ENCODE results near the gene TENM4. TPM values are rescaled to one million over a fixed set of nuclear protein-coding genes. Genes with fewer than 3 reads are reported as not detected.
"Not testable (repeated sequence)": the region's sequence is repeated elsewhere in the genome, so short reads cannot be mapped to it uniquely, and the experiment has no call there.

The TENM4 gene
- total RNA-seq, 1 donor from 2014 or later, result 2.4 TPM

DNA sequence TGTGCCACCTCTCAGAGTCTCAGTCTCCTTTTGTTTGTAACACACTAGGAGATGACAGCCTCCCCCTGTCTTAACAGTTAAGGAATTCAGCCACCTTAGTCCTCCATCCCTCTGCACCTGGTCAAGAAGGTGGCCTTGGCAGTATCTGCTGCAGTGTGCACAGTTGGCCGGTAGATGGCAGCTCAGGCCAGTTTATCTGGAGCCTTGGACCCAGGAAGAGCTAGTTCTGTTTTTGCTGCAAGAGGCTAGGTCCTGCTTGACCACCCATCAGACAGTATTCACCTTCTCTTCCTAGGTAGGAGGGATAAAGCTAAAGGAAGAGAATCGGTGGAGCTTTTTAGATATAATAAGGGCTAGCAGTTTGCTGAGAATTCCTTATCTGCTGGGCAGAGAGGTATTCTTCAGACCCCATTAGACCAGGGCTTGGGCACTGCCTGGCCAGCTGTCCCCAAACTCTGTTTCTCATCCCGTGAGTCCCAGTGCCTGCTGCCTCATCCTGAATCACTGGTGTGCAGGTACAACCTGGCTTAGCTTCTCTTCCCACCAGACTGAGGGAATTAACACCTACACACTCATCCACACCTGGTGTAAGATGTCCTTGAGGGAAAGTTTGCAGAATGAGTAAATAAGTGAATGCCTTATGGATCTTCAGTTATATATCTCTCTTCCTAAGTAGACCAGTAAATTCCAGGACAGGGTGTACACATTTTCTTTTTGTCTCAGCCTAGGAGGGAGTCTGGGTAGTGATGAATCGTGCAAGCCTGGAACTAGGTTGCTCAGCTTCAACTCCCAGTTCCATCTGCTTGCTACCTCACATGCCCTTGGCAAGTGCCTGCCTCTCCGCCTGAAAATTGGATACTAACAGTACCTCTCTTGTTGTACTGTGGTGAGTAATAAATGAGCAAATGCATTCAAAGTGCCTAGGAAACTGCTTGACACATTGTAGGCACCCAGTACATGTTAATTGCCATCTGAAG is 795.3 kb downstream of the TENM4 start:
- peak; percentile 70 for DNase-seq (ENCODE audit: low spot score)

DNA sequence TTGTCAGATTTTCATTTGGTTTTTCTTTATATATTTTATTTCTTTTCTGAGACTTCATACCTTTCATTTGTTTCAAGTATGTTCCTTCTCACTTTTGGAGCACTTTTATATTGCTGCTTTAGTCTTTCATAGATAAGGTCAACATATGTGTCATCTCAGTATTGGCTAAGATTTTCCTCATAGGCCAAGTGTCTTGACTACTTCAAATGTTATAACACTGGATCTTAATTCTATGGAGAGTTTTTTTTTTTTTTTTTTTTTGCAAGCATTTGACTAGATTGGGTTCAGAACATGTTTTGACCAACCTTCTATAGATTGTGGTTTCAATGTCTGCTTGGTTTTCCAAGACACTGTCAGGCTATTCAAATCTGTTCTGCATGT is 797.2 kb downstream of the TENM4 start:
- no peak for DNase-seq (ENCODE audit: low spot score)

DNA sequence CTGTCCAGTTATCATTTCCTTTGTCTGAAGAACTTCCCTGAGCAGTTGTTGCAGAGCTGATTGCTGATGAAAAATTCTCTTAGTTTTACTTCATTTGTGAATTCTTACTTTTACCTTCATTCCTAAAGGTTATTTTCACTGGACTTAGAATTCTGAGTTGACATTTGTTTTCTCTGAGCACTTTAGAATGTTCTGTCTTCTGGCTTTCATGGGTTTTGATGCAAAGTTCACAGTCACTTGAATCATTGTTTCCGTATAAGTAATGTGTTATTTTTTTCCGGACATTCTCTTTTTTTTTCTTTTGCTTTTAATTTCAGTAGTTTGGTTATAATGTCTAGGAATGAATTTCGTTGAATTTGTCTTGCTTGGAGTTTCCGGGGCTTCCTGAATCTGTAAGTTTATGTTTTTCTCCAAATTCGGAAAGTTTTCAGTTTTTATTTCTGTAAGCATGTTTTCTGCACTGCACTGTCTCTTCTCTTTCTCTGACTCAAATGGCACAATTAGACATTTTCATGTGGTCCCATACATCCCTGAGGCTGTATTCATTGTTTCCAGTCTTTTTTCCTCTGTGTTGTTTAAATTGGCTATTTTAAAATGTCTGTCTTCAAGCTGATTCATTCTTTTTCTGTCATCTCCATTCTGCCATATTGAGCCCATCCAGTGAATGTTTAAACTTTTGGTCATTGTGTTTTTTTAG is 797.7 kb downstream of the TENM4 start:
- no peak for DNase-seq (ENCODE audit: low spot score)

DNA sequence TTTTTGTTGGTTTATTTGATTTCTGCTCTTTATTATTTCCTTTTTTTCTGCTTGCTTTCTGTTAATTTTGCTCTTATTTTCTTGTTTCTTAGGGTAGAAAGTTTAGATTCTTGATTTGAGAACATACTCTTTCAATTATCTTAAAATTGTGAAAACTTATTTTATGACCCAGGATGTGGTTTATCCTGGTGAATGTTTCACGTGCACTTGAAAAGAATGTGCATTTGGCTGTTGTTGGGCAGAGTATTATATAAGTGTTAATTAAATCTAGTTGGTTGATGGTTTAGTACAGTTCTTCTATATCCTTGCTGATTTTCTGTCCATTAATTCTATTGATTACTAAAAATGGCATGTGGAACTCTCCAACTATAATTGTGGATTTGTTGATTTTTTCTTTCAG is 799.3 kb downstream of the TENM4 start:
- DNase-seq (ENCODE audit: low spot score), result no peak

DNA sequence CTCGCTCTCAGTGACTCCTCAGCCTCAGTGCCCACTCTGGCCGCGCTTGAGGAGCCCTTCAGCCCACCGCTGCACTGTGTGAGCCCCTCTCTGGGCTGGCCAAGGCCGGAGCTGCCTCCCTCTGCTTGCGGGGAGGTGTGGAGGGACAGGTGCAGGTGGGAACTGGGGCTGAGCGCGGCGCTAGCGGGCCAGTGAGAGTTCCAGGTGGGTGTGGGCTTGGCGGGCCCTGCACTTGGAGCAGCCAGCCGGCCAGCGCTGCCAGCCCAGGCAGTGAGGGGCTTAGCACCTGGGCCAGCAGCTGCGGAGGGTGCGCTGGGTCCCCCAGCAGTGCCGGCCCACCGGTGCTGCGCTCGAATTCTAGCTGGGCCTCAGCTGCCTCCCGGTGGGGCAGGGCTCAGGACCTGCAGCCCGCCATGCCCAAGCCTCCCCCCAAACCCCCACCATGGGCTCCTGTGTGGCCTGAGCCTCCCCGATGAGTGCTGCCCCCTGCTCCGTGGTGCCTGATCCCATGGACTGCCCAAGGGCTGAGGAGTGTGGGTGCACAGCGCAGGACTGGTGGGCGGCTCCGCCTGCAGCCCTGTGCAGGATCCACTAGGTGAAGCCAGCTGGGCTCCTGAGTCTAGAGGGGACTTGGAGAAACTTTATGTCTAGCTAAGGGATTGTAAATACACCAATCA is 802.0 kb downstream of the TENM4 start:
- DNase-seq (ENCODE audit: low spot score), result no peak

DNA sequence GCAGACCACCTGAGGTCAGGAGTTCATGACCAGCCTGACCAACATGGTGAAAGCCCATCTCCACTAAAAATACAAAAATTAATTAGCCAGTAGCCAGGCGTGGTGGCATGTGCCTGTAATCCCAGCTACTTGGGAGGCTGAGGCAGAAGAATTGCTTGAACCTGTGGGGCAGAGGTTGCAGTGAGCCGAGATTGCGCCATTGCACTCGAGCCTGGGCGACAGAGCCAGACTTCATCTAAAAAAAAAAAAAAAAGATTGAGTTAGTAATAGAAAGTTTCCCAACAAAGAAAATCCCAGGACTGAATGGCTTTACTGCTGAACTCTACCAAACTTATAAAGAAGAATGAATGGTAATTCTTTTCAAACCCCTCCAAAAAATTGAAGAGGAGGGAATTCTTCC is 803.3 kb downstream of the TENM4 start:
- not testable (repeated sequence) for DNase-seq (ENCODE audit: low spot score)

DNA sequence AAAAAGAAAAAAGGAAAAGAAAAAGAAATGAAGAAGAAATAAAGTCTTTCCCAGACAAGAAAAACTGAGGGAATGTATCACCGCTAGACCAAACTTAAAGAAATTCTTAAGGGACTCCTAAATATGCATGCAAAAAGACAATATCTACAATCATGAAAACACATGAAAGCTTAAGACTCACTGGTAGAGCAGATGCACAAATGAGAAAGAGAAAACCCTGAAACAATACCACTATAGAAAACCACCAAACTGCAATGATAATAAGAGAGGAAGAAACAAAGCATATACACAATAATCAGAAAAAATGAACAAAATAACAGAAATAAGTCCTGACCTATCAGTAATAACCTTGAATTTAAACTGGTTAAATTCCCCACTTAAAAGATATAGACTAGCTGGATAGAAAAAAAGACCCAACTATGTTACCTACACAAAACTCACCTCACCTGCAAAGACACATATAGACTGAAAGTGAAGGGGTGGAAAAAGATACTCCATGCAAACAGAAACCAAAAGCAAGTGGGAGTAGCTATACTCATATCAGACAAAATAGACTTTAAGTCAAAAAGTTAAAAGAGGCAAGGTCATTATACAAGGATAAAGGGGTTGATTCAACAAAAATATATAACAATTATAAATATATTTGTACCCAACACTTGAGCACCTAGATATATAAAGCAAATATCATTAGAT is 804.9 kb downstream of the TENM4 start:
- DNase-seq (ENCODE audit: low spot score), result no peak

DNA sequence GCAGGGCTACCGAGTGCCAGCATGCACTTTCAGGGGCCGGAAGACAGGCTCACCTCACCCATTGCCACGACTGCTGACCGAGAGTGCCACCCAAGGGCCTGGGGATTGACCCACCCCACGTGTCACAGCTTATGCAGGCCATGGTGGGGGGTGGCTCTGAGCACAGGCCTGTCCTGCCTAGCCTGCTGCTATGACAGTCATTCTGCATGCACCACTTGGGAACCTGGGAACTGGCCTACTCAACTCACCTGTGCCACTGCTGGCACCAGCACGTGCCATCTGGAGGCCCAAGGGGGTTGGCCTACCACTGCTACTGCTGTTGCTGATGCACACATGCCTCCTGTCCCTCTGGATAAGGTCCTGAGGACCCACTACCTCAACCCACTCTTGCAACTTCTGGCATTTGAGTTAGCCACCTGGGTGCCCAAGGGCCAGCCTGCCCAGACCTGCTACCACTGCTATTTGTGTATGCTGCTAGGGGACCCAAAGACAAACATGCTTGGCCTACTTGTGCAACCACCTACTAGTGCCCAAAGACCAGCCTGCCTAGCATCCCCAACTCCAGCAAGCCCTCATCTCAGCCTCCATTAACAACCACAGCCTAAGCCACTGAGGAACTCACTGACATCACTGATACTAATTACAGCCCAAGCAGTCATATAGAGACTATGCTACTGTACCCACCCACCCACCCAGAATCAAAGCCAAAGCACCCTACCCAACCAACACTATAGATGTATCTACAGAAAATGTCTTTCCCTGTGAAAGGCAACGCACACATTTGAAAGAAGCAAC is 807.1 kb downstream of the TENM4 start:
- DNase-seq (ENCODE audit: low spot score), result no peak

DNA sequence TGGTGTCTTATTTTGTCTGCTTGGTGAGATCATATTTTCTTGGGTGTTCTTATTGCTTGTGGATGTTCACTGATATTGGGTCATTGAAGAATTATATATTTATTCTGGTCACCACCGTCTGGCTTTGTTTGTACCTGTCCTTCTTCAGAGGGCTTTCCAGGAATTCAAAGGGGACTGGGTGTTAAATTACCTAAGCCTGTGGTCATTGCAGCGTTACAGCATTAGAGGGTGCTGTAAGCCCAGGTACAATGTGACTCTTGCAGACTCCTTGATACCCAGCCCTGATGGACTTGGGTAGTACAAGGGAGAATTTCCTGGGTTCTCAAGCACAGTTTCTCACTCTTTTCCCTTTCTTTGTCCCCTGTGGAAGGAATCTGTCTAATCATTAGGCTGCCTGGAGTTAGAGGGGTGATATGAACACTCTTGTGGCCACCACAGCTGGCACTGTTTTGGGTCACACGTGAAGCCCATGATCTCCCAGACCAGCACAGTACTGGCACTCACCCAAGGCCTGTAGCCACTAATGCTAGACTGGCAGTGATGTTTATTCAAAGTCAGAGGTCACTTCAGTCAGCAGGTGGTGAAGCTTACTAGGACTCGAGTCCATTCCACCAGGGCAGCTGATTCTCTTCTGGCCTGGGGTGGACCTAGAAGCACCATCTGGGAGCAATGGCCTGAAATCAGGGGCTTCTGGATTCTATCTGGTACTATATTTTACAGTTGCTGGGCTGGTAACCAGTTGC is 810.1 kb downstream of the TENM4 start:
- no peak for DNase-seq (ENCODE audit: low spot score)

DNA sequence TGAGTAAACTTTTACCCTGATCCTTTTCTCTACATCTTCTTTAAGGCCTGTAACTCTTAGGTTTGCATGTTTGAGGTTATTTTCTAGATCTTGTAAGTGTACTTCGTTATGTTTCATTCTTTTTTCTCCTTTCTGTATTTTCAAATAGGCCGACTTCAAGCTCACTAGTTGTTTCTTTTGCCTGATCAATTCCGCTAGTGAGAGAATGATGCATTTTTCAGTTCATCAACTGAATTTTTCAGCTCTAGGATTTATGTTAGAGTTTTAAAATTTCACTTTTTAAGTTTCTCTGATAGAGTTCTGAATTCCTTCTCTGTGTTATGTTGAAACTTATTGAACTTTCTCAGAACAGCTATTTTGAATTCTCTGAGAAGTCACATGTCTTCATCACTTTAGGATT is 810.7 kb downstream of the TENM4 start:
- DNase-seq (ENCODE audit: low spot score), result no peak

DNA sequence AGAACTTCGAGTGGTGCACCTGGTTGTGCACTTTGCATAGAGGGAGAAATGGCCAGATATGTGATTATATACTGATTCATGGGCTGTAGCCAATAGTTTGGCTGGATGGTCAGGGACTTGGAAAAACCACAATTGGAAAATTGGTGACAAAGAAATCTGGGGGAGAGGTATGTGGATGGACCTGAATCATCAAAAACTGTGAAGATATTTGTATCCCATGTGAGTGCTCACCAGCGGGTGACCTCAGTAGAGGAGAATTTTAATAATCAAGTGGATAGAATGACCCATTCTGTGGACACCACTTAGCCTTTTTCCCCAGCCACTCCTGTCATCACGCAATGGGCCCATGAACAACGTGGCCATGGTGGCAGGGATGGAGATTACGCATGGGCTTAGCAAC is 818.2 kb downstream of the TENM4 start:
- no peak for DNase-seq (ENCODE audit: low spot score)

DNA sequence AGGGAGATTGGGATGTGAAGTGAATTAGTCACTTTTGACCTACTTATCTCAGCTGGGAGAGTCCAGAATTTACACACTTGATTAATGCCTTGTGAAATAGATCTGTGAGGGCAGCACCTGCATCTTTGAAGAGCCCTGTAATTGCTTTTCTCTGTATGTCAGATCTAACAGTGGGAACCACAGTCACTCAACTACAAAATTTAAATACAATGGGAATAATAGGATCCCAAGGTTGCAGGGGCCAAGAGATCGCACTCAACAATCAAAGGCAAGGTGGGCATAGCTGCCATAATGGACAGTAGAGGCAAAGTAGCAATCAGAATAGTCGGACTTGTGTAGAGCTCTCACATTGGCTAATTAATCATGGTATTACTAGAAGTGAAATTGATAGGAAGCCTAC is 820.7 kb downstream of the TENM4 start:
- DNase-seq (ENCODE audit: low spot score), result no peak

DNA sequence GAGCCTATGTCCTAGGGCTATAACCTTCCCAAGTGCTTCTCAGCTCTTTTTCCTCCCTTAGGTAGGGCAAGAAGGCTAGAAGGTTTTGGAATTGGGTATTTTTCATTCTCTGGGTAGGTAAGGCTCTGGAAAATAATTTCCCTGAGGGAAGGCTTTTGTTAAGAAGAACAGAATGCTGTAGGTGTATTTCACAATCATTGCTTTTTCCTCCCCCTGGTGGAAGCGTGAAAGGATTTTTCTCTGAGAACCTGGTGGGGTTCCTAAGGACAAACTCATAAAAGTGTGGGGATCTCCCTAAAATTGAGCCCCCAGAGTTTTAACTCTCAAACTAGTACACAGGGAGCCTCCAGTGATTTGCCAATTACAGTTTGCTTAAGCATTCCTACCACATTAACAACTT is 825.1 kb downstream of the TENM4 start:
- no peak for DNase-seq (ENCODE audit: low spot score)

DNA sequence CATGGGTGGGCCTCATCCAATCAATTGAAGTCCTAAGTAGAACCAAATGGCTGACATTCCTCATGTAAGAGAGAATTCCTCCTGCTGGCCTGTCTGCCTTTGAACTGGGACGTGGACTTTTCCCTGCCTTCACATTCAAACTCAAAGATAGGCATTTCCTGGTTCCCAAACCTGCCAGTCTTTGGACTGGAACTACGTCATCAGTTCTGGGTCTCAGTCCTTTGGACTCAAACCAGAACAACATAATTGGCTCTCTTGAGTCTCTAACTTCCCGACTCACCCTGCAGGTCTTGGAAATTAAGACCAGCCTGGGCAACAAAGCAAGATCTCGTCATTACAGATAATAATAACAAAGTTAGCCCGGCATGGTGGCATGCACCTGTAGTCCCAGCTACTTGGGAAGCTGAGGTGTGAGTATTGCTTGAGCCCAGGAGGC is 827.4 kb downstream of the TENM4 start:
- DNase-seq (ENCODE audit: low spot score), result no peak

DNA sequence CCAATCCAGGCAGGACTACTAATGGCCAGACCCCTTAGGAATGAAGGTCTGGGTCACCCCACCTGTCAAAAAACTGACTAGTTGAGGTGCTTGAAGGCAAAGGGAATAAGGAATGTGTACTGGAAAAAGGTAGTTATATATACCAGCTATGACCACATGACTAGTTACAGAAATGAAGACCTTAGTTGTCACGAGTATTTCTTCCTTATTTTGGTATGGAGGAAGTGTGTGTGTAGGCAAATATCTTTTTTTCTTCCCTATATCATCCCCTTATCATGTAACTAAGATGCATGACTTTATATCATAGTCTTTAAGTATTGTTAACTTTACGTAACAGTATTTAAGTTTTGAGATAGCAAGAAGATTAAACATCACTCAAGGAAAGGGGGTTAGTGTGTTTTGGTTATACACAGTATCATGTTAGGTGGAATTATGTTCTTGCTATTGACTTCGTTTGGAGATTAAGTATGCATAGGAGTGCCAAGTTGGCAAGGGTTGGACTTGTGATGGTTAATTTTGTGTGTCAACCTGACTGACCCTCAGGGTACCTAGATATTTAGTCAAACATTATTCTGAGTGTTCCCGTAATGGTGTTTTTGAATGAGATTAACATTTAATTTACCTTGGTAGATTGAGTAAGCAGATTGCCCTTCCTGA is 828.0 kb downstream of the TENM4 start:
- DNase-seq (ENCODE audit: low spot score), result no peak

DNA sequence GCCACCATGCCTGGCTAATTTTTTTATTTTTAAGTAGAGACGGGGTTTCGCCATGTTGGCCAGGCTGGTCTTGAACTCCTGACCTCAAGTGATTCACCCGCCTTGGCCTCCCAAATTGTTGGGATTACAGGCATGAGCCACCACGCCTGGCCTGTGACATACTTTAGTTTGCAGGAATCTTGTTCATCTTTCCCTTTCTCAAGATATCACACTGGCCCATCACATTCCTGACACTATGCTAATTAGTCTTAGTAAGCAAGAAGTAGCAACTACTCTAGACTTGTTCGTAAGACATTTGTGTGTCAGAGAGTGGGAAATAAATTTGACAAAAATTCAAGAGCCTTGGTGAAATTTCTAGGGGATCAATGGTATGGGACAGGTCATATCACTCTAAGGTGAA is 831.5 kb downstream of the TENM4 start:
- not testable (repeated sequence) for DNase-seq (ENCODE audit: low spot score)

DNA sequence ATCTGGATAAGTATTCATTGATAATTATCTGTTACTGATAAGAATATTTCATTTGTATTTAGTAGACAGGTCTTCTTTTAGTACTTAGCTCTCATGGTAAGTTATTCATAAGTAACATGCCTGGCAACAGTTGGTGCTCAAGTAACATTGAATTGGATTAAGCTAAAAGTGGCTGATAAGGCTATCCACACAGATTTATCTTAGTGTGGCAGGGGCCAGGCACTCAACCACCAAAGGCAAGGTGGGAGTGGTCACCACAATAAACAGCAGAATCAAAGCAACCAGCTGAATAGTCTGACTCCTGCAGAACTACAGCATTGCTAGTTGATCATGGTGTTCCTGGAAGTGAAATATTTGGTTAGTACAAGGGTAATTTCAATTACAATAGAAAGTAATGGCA is 833.1 kb downstream of the TENM4 start:
- DNase-seq (ENCODE audit: low spot score), result no peak

DNA sequence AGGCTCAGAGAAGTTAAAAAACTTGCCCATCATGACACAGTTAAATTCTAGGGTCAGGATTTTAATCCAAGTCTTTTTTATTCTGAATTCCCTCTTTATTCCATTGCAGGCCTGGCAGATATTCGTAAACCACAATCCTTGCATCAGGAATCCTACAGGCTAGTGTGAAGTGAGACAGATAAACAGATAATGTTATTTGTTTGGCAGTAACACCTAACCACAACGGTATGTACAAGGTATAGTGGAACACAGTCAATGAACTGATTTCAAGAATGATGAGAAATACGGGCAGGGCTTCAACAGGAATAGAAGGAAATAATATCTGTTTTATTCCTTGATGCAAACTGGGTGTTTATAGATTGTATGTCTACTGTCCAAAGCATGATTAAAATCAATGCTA is 834.2 kb downstream of the TENM4 start:
- no peak for DNase-seq (ENCODE audit: low spot score)

DNA sequence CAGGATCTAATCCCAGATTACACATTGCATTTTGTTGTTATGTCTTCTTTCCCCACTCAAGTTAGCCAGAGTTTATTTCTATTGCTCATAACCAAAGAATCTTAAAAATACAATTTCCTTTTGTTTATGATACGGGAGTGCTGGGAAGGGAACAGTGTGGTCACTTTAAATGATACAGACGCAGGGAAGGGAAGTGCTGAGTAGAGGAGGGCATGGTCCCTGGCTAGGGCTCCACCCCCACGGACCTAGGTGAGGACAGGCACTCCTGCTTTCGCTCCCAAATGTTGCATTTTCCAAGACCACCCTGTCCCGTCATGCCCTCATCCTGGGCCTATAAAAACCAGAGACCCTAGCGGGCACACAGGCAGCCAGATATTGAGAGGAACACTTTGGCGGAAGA is 835.5 kb downstream of the TENM4 start:
- DNase-seq (ENCODE audit: low spot score), result no peak

DNA sequence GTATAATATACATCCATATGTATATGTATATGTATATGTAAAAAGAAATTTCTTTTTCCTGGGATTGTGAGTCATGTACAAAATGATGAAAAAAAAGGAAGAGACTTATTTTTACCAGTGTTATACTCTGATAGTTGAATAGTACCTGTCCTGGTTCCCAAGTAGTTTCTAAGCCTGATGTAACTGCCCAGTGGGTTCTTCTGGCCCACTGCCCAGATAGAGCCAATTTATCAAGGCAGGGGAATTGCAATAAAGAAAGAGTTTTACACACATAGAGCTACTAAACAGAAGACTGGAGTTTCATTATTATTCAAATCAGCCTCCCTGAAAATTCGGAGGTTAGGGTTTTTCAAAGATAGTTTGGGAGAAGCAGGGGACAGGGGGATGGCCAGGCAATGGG is 837.0 kb downstream of the TENM4 start:
- no peak for DNase-seq (ENCODE audit: low spot score)

Measured in ureter (tissue), 1 donor.